GM18873 (cell line): Measurements from ENCODE around the gene ADPGK.
"Not testable (repeated sequence)": the region's sequence is repeated elsewhere in the genome, so short reads cannot be mapped to it uniquely, and the experiment has no call there.

Experiments used
- ATAC-seq: cut with Tn5 transposase; IDR thresholded peaks from one replicate; pipeline ENCODE4 v1.9.1; 2021; ENCODE audit warnings: mild to moderate bottlenecking, moderate library complexity, moderate number of reproducible peaks; ENCODE audit not compliant: unreplicated experiment, low FRiP score

Gene ADPGK

GRCh38 chr15:72783640-72784455, at the start of gene ADPGK:
ADPGK (minus strand) TSS chr15:72783758; CDS start chr15:72783691, 67 bp downstream.
- ATAC-seq = peak; percentile 63

- ATAC-seq = no peak
Observed at GRCh38 chr15:72827226-72827625, 43.7 kb upstream of the ADPGK start.

- no peak for ATAC-seq
Observed at GRCh38 chr15:72826611-72827010, 43.1 kb upstream of the ADPGK start.

- ATAC-seq = no peak
Observed at GRCh38 chr15:72825829-72826228, 42.3 kb upstream of the ADPGK start.

- no peak for ATAC-seq
Observed at GRCh38 chr15:72824781-72825180, 41.2 kb upstream of the ADPGK start.

GRCh38 chr15:72824112-72824511, 40.6 kb upstream of the ADPGK start:
- no peak for ATAC-seq

- ATAC-seq = no peak
Observed at GRCh38 chr15:72820278-72820677, 36.7 kb upstream of the ADPGK start.

- ATAC-seq = no peak
Observed at GRCh38 chr15:72818632-72819031, 35.1 kb upstream of the ADPGK start.

- ATAC-seq = no peak
Observed at GRCh38 chr15:72813345-72814004, 29.9 kb upstream of the ADPGK start.

GRCh38 chr15:72809329-72809728, 25.8 kb upstream of the ADPGK start:
- ATAC-seq = no peak

GRCh38 chr15:72807346-72807745, 23.8 kb upstream of the ADPGK start:
- ATAC-seq = not testable (repeated sequence)

GRCh38 chr15:72803006-72803405, 19.4 kb upstream of the ADPGK start:
- no peak for ATAC-seq

GRCh38 chr15:72801590-72802325, 18.2 kb upstream of the ADPGK start:
- no peak for ATAC-seq

GRCh38 chr15:72800833-72801481, 17.4 kb upstream of the ADPGK start:
- ATAC-seq = no peak

- ATAC-seq = no peak
Observed at GRCh38 chr15:72797834-72798233, 14.3 kb upstream of the ADPGK start.

GRCh38 chr15:72797338-72797689, 13.8 kb upstream of the ADPGK start:
- ATAC-seq = no peak

GRCh38 chr15:72796515-72797337, 13.2 kb upstream of the ADPGK start:
- no peak for ATAC-seq

GRCh38 chr15:72796210-72796514, 12.6 kb upstream of the ADPGK start:
- ATAC-seq = no peak

GRCh38 chr15:72793766-72794660, 10.5 kb upstream of the ADPGK start:
- ATAC-seq = no peak
